GM19455 (cell line): ENCODE data around the gene SLC8A1.

Experiments
- ATAC-seq: cut with Tn5 transposase; IDR thresholded peaks from one replicate; pipeline ENCODE4 v1.9.1; 2021; ENCODE audit not compliant: unreplicated experiment

Gene SLC8A1

DNA sequence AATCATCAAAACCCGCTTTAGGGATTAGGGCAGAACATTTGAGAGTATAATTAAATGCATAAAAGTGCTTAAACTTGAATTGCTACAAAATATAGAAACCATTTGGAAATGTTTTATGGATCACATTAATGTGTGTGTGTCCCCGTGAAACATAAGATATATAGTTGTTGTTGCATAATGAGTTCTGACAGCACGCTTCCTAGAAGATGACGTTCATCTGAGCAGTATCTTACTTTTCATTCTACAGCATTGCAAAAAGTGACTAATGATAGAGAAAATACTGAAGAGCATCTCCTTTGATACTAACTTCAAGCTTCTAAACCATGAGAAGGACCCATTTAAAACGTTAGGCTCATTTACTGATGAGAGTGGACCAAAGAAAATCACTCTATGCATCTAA, 63.7 kb downstream of the SLC8A1 start:
- ATAC-seq, result no peak

DNA sequence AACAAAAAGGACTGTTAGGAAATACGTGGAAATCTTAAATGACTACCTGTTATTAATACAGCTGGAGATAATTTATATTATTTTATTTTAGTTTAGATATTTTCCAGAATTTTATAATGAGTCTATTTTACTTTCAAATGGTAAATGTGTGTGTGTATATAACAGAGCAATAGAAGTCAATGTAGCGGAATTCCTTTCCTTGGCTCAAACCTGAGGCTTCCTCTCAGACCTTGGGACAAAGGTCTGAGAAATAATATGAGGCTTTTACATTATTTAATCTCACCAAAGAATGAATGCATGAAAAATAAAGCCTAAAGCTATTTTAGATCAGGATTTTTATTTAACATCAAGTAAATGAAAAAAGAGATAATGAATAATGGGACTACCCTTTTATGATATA, 65.7 kb downstream of the SLC8A1 start:
- ATAC-seq, result no peak

DNA sequence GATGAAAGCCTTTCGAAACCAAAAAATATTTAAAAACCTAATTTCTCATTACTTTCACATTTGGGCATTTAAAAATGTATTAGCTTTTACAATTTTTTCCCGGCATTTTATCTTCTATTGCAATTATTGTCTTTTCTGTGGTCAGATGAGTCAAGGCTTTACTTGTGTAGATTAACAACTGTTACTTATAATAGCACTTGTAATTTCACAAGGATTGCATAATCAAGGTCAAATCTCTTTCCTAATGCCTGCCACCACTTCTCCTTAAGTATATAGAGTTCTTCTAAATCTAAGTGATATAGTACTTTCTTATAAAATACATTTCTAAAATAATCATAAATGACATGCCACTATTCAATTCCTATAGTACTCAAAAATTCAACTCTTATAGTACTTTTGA, 67.2 kb downstream of the SLC8A1 start:
- ATAC-seq, result no peak

DNA sequence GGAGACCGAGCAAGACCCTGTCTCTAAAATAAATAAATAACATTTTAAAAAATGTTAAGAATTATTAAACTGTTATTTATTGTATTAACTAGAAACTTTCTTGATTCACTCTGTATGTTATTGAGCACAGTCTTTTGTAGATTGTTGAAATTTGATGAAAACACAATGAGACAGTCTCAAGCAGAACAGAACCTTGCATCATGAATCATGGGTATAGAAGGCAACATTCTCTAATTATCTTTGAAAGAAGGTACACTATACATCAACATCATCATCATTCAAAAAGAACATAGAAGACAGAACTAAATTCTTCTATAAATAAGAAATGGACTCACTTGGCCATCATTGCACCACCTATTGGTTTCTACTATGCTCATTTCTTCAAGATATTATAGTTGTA, 67.7 kb downstream of the SLC8A1 start:
- no peak for ATAC-seq

DNA sequence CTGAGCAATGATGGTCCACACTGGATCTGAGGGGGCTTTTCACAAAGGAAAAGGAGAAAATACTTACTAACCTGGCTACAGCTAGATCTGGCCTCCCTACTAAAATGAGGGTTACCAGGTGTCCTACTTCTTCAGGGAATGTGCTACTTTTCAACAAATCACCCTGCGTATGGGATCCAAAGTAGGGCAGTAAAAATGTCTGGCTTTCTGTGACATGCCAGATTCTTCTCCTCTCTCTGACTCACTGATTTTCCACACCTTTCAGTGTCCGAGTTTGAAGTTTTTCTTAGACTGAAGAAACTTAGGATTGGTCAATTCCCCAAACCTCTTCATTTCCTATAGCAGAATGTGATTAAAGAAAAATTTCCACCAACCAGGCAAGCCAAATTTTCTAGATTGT, 71.2 kb downstream of the SLC8A1 start:
- no peak for ATAC-seq

DNA sequence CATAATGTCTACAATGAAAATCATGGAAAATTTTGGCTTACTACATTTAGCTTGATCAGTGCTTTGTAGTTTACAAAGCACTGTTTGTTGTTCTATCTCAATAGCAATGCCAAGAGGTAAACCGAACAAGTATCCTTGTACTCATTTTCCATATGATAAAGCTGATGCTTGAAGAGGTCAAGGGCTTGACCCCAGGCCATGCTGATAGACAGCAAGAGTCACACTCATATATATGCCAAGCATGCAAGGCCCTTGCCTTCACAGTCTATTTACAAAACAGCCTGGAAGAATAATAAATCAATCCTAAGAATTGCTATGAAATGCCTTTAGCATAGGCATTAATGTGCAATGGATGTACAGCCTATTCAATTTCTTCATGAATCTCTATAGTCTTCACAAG, 71.8 kb downstream of the SLC8A1 start:
- ATAC-seq, result no peak

DNA sequence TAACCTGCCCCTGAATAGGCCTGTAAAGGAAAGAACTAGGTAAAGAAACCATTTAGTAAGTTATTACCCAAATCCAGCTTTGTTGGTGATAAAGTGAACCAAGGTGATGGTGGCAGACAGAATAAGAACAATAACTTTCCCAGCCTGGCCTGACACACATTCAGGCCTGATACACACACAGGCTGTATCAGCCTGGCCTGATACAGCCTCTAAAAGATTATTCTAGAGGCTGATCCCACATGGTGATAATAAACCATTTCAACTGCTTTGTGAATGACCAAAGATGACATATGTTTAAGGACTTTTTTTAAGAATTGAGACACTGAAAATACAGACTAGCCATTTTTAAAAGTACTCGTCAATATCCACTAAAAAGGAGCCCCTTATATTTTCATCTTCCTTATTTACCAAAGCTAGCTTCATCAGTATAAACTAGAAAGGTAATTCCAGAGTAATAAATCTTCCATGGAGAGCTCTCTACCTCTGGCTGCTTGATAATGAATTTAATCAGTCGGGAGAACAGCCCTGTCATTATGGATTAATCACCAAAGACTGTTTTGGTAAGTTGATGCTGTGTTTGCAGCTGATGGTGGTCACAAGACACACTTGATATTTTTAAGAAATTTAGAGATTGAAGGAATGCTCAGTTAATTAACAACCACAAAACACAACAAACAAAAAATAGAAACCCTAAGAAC, 77.2 kb downstream of the SLC8A1 start:
- no peak for ATAC-seq

DNA sequence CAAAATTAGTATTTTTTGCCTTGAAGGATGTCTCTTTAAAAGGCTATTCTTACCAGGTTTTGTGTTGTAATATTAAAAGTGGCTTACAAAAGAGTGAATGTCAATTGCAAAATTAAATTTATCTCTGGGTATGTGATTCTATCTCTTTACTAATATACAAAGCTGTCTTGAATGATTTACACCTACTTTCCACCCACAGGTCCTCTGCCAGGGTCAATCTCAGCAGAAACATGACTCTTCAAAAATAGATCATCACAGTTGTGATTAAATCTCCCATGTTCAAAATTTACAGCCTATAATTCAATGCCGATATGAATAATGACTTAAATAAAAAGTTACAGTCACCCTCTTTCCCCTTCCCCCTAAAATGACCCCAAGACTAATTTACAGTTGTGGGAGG, 78.8 kb downstream of the SLC8A1 start:
- ATAC-seq, result no peak

DNA sequence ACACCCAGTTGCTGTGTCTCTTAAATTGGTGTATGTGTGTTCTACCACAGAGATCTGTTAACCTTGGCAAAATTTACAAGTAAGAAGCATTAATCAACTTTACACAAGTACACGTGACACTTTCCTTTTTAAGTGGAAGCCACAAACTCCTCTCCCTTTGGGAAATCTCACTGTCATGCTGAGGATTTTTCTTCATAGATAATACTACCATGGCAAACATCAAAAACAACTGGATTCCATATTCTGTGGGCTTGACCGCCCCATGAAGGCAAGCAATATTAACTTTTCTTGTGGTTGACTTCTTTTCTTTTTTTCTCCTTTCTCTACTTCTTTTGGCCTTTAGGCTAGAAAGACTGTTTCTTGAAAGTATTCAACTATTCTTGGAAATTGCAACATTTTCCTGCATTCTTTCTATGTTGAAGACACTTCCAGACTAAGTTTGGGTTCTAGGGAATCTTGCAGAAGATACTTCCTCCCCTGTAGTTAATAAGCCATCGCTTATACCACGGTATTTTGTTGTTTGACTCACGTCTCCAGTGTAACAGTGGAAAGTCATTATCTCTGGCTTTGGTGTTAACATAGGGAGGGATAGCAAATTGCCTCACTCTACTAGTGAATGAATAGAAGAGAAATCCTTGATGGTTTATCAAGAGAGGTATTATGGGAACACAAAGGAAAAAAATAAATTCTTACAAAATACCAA, 79.5 kb downstream of the SLC8A1 start:
- ATAC-seq, result no peak

DNA sequence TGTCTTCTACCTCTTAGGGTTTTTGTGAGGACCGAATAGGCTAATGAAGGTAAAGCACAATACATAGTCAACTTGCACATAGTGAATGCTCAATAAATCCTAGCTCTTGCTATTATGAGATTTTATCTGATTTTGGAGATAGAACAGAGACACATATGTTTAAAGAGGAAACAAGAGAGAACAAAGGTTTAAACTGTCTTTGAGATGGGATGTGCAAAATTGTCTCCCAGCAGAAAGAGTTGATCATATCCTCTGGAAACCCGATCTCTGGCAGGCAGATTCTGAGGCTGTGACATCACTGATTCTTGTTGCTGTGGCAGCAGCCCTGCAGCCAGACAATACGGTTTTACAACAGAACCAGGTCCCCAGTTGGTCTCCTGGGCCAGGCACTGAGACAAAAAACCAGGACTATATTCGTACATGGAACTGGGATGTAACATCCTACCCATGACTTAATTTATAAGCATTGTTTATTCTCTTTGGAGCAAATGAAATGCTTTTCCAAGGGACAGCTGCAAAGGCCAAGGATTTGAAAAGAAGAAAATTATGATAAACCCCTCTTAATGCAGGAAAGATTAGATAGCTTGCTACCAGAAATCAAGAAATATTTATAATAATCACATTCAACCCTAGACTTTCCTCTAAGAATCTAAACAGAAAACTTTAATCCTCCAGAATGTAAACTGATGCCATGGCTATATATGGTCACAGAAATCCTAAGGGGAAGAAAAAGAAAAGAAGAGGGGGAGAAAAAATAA, 80.2 kb downstream of the SLC8A1 start:
- ATAC-seq, result no peak

DNA sequence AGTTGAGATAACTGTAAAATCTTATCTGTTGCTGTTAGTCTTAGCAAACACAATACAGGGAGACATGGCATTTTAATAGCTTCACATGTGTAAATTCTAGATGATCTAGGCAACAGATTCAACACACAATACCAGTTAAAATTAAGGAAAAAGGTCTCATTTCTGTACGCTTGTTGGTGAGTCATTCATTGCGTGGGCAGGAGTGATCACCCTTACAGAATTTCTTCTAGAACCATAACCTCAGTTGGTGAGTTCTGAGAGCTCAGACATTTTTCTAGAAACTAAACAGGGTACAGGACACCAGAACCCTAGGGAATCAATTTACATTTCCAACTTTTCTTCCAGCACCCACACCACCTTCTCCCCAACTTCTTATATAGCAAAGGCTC, 81.9 kb downstream of the SLC8A1 start:
- no peak for ATAC-seq

DNA sequence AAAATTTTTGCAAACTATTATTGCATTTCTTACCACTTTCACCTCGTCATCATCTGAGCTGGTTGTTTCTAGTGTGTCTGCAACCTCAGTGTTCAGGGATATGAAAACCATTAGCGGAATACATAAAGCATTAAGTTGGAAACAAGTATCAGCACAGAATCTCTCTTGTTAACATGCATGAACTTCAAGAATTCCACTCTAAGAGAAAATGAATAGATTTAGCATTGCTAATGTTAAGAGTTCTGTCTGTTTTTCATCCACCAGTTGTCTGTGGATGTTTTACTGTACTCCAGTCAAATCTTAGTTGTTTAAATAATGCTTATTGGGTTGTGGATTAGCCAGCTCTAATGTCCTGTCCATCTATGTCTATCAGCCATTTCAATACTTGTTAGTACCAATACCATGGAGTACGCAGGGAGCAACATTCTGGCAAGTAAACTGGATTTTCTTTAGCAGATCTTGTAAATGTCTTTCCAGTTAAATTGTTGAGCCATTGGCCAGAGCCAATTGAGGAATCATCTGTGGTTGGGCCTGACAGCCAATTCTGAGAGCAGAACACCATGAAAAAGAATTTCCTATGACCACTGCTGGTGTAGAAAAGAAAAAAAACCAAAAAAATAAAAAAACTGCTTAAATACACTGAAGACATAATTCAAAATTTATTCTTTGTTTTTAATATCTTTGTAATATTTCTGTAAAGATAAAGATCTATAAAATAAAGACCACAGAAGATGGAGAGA, 82.5 kb downstream of the SLC8A1 start:
- ATAC-seq, result no peak

DNA sequence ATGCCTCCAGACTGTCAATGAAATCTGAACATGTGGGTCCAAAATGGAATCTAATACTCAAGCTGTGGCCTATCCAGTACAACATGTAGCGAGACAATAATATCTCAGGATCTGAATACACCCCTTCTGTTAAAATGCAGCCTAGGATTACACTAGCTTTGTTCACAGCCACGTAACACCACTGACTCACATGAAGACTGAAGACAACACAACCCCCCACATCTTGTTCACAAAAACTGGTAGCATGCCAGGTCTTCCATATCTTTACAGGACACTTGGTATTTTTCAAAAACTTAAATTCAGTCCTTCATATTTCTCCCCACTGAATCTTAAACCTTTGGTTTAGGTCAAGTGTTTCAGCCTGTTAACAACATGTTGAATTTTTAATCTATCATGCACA, 84.2 kb downstream of the SLC8A1 start:
- ATAC-seq, result no peak

DNA sequence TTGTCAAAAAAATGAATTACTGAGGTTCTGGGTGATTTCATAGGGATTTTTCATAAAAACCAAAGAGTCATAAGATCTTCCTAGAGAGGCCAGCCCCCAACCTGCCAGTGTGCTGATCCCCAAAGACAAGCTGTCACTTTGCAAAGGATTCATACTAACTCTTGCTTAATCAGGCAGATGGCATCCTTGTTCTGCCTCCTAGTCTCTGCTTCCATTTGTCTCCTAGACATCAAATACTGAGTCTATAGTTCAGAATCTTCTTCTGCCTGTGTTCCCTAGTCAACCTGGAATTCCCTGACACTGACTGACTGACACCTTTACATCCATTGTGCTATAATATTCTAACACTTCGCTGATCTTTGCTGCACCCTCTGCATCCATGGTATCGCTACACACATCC, 84.9 kb downstream of the SLC8A1 start:
- ATAC-seq, result no peak

DNA sequence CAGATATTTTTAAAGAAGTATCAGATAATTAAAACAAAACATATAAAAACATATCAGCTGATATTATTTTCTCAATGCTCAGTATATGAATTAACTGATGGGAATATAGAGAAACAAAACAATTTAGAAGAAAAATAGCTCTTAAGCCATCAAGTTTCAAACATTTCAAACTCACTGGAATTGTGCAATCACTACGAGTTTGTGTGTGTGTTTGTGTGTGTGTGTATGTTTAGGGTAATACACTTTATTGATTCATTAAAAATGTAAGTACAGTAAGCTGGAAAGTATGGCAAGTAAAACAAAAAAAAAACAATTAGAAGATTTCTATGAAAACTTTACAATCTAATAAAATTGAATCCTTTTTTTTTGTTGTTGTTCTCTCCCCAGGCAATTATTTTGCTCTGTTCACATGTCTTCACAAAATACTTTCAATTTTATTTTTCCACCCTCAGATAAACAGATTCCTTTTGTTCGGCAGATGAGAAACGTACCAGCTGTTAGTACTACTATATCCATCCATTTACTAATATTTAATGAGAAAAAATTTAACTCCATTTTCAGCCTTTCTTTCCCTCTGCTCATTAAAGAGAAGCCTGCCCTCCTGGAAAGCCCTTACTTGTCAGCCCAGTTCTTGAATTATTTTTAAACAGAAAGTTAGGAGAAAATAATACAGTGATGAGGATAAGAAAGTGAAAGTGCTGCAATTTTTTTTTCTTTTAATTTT, 87.6 kb downstream of the SLC8A1 start:
- ATAC-seq, result no peak

DNA sequence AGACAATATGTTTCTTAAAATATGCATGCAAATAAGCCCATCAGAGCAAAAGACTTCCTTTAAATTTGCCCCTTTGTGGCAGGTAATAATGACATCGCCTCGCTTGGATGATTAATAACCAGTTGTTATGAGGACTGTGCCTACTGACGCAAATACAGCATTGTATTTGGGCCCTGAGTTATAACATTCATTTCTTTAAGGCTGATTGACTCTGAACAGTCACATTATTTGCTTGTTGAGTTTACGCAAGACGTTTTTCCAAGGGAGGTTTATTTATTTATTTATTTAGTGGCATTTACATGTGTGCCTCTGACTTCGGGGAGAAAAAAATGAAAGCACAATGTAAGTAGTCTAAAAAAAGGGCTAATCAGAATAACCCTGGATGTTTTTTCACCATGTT, 88.3 kb downstream of the SLC8A1 start:
- no peak for ATAC-seq

DNA sequence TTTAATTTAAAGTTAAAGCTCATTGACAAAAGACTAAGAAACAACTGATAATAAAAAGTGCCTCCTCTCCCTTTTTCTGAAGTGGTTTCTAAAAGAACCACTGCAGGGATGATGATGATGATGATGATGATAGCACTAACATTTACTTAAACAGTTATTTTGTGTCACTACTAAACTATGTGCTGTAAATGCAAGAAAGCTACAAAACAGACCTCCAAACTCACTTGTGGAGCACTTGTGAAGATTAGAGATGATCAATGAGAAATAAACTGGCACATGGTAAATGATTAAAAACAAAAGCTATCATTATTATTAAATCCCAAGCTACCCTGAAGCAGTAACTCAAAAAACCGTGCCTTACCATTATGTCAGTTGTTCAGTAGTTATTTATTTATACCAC, 88.7 kb downstream of the SLC8A1 start:
- ATAC-seq, result no peak

DNA sequence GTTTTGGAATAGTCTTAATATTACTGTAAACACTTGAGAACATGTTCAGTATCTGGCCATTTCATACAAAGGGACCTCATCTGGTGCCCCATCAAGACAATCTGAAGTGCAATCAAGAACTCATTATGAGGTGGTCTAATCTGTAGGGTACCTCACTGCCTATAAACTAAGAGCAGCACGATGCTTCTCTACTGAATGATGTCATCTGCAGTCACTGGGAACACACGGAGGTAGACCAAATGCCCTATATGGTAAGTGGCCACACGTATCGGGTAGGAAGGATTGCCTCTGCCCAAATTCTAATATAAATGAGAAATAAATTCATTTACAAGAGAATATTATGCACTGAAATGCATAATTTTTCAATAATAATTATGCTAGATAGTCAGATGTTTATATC, 90.4 kb downstream of the SLC8A1 start:
- ATAC-seq, result no peak

DNA sequence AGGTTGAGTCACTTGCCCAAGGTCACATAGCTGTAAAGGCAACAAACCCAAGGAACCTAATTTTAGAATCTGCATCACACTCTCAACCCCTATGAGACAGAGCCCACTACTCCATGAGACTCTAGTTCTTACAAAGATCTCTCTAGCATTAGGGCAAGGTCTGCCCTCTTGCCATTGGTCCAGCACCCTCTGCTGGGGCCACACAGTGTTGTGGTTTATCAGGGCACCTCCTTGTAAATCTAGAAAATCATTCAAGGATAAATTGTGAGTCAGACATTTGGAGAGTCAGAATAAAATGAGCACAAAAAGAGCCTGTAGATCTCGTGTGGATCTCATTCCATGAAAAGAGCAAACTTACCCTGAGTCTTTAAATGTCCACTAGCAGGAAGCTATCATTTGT, 91.2 kb downstream of the SLC8A1 start:
- no peak for ATAC-seq

DNA sequence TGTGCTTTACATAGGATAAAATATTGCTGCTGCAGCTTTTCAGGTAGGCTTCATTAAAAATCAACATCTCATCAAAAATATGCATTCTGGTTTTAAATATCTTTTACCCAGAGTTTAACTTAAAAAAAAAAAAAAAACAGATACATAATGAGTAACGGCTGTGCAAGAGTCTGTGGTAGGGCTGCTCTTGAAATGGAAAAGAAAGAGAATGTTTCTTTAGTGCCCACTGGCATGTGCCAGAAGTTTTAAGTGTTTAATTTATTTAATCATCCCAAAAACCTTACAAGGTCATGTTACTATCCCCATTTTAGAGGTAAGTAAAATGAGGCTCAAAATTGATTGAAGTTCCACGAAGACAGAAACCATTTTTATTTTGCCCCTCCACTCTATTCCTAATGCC, 92.1 kb downstream of the SLC8A1 start:
- ATAC-seq, result no peak

DNA sequence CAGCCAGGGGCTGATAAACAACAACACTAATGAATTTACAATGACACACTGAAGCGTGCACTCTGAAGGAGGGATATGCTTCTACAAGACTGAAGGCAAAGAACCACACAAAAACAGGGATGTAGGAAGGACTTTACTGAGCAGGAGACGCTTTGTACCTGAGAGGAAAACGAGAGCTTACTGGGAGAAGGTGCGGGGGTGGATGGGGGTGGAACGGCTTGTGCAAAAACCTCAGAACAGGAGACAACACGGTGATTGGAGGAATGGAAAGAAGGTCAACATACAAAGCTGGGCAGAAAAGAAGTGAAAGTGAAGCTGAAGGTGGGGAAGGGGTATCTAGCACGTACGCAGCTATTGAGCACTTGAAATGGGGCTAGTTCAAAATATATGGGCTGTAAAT, 93.1 kb downstream of the SLC8A1 start:
- no peak for ATAC-seq
